ENCODE results near the gene TDP1. TPM values are rescaled to one million over a fixed set of nuclear protein-coding genes. Genes with fewer than 3 reads are reported as not detected.

Gene TDP1
- total RNA-seq, 2 donors from 2014 or later, result 8.2 to 11.5 TPM

- DNase-seq (ENCODE audit: low spot score), result no peak
- intact Hi-C loops (cut with DNase I), result no loop called here
These were observed 72.1 kb downstream of the TDP1 start for GRCh38 chr14:90027842-90028241.

- no peak for DNase-seq (ENCODE audit: low spot score)
- intact Hi-C loops (cut with DNase I), result no loop called here
These were observed 78.4 kb downstream of the TDP1 start for GRCh38 chr14:90034156-90034555.

- no peak for DNase-seq (ENCODE audit: low spot score)
- intact Hi-C loops (cut with DNase I), result no loop called here
These were observed 79.3 kb downstream of the TDP1 start for GRCh38 chr14:90034835-90035525.

- DNase-seq (ENCODE audit: low spot score), result no peak
- intact Hi-C loops (cut with DNase I), result no loop called here
These were observed 83.7 kb downstream of the TDP1 start for GRCh38 chr14:90039253-90040010.

GRCh38 chr14:90040411-90040810 is 84.7 kb downstream of the TDP1 start:
- DNase-seq (ENCODE audit: low spot score), result no peak
- intact Hi-C loops (cut with DNase I), result no loop called here

GRCh38 chr14:90042496-90043252 is 86.9 kb downstream of the TDP1 start:
- intact Hi-C loops (cut with DNase I), result no loop called here
- DNase-seq (ENCODE audit: low spot score), result no peak

- no peak for DNase-seq (ENCODE audit: low spot score)
- intact Hi-C loops (cut with DNase I), result no loop called here
These were observed 89.9 kb downstream of the TDP1 start for GRCh38 chr14:90045616-90046015.

- intact Hi-C loops (cut with DNase I), result no loop called here
- DNase-seq (ENCODE audit: low spot score), result no peak
These were observed 93.7 kb downstream of the TDP1 start for GRCh38 chr14:90049390-90049789.

GRCh38 chr14:90050271-90050670 is 94.5 kb downstream of the TDP1 start:
- intact Hi-C loops (cut with DNase I), result no loop called here
- DNase-seq (ENCODE audit: low spot score), result no peak

GRCh38 chr14:90053044-90053443 is 97.3 kb downstream of the TDP1 start:
- intact Hi-C loops (cut with DNase I), result no loop called here
- no peak for DNase-seq (ENCODE audit: low spot score)

- DNase-seq (ENCODE audit: low spot score), result no peak
- intact Hi-C loops (cut with DNase I), result no loop called here
These were observed 99.1 kb downstream of the TDP1 start for GRCh38 chr14:90054803-90055202.

- intact Hi-C loops (cut with DNase I), result no loop called here
- DNase-seq (ENCODE audit: low spot score), result no peak
These were observed 101.1 kb downstream of the TDP1 start for GRCh38 chr14:90056826-90057225.

GRCh38 chr14:90058876-90059458 is 103.2 kb downstream of the TDP1 start:
- intact Hi-C loops (cut with DNase I), result no loop called here
- DNase-seq (ENCODE audit: low spot score), result no peak

GRCh38 chr14:90060312-90060964 is 104.7 kb downstream of the TDP1 start:
- intact Hi-C loops (cut with DNase I), result no loop called here
- no peak for DNase-seq (ENCODE audit: low spot score)

- intact Hi-C loops (cut with DNase I), result no loop called here
- no peak for DNase-seq (ENCODE audit: low spot score)
These were observed 105.4 kb downstream of the TDP1 start for GRCh38 chr14:90060965-90061684.

- intact Hi-C loops (cut with DNase I), result no loop called here
- peak; percentile 82 for DNase-seq (ENCODE audit: low spot score)
These were observed 106.0 kb downstream of the TDP1 start, which contains the start of gene KCNK13 for GRCh38 chr14:90061685-90062126. TSS of gene KCNK13 (plus strand) at chr14:90061994. CDS start at chr14:90062206, 212 bp downstream.

- no peak for DNase-seq (ENCODE audit: low spot score)
- intact Hi-C loops (cut with DNase I), result no loop called here
These were observed 106.5 kb downstream of the TDP1 start for GRCh38 chr14:90062127-90062794.

Measured in posterior vena cava (tissue), 2 donors.